Mesenchymal stem cell (in vitro differentiated cells and primary cell): ENCODE measurements around the gene LDLRAP1.

Source experiments
- DNase-seq: peaks from one replicate; pipeline ENCODE4 v3.0.0-alpha.2; 2013
- H2AFZ ChIP-seq: one replicate; pipeline ENCODE4 v1.6.1; 2013; ENCODE audit warnings: low read depth, mild to moderate bottlenecking, control low read depth, inconsistent platforms, low read length, moderate library complexity
- H2AK5ac ChIP-seq: 2 replicates; pipeline ENCODE4 v1.6.1; 2013; ENCODE audit warnings: low read length, moderate library complexity, mild to moderate bottlenecking, inconsistent platforms; ENCODE audit not compliant: severe bottlenecking
- H2BK120ac ChIP-seq: one replicate; pipeline ENCODE4 v1.6.1; 2013; ENCODE audit warnings: low read depth, mild to moderate bottlenecking, inconsistent platforms, low read length, moderate library complexity
- H2BK12ac ChIP-seq, 2 experiments: one replicate each; pipeline ENCODE4 v1.6.1; 2013; ENCODE audit warnings: inconsistent platforms in 2 of 2, low read length in 2 of 2, mild to moderate bottlenecking in 2 of 2, moderate library complexity in 2 of 2, control low read depth in 1 of 2
- H2BK15ac ChIP-seq: one replicate; pipeline ENCODE4 v1.6.1; 2013; ENCODE audit warnings: mild to moderate bottlenecking, low read depth, inconsistent platforms; ENCODE audit not compliant: poor library complexity, severe bottlenecking
- H2BK5ac ChIP-seq: 2 replicates; pipeline ENCODE4 v1.6.1; 2013; ENCODE audit warnings: low read depth, mild to moderate bottlenecking, low read length, control low read depth, inconsistent platforms; ENCODE audit not compliant: poor library complexity, severe bottlenecking
- H3K14ac ChIP-seq, 2 experiments: one replicate each; pipeline ENCODE4 v1.6.1; 2013; ENCODE audit warnings: inconsistent platforms in 2 of 2, low read length in 2 of 2, control low read depth in 1 of 2, mild to moderate bottlenecking in 1 of 2, moderate library complexity in 1 of 2
- H3K18ac ChIP-seq, 2 experiments: one replicate each; pipeline ENCODE4 v1.6.1; 2013; ENCODE audit warnings: inconsistent platforms in 2 of 2, low read length in 2 of 2, control low read depth in 1 of 2, low read depth in 1 of 2, mild to moderate bottlenecking in 1 of 2
- H3K23ac ChIP-seq, 2 experiments: one replicate each; pipeline ENCODE4 v1.6.1; 2013; ENCODE audit warnings: inconsistent platforms in 2 of 2, low read length in 2 of 2, mild to moderate bottlenecking in 2 of 2, moderate library complexity in 2 of 2, control low read depth in 1 of 2
- H3K27ac ChIP-seq: 2 replicates; pipeline ENCODE4 v1.5.1; 2013; ENCODE audit warnings: mild to moderate bottlenecking, moderate library complexity, low read length, control low read depth, inconsistent platforms; ENCODE audit not compliant: poor library complexity, severe bottlenecking
- H3K27me3 ChIP-seq, 2 experiments: 2 replicates each; pipeline versions ENCODE4 v1.6.1 to v1.7.0; 2013; ENCODE audit warnings: low read length in 2 of 2, mild to moderate bottlenecking in 2 of 2, moderate library complexity in 2 of 2, control low read depth in 1 of 2, inconsistent platforms in 1 of 2; ENCODE audit not compliant: control insufficient read depth in 1 of 2, insufficient read depth in 1 of 2
- H3K36me3 ChIP-seq, 2 experiments: 2 replicates each; pipeline versions ENCODE4 v1.6.1 to v1.7.0; 2013; ENCODE audit warnings: low read length in 2 of 2, control low read depth in 1 of 2, inconsistent platforms in 1 of 2, low read depth in 1 of 2, mild to moderate bottlenecking in 1 of 2; ENCODE audit not compliant: insufficient read depth in 2 of 2, control insufficient read depth in 1 of 2
- H3K4ac ChIP-seq, 2 experiments: one replicate each; pipeline ENCODE4 v1.6.1; 2013; ENCODE audit warnings: inconsistent platforms in 2 of 2, low read length in 2 of 2, mild to moderate bottlenecking in 2 of 2, moderate library complexity in 2 of 2, control low read depth in 1 of 2, low read depth in 1 of 2
- H3K4me1 ChIP-seq: 2 replicates; pipeline ENCODE4 v1.6.1; 2013; ENCODE audit warnings: low read depth, low read length, control low read depth; ENCODE audit not compliant: control insufficient read depth, insufficient read depth
- H3K4me2 ChIP-seq: 2 replicates; pipeline ENCODE4 v1.6.1; 2013; ENCODE audit warnings: low read length, mild to moderate bottlenecking, inconsistent platforms; ENCODE audit not compliant: poor library complexity, severe bottlenecking
- H3K4me3 ChIP-seq, 2 experiments: 2 replicates each; pipeline versions ENCODE4 v1.5.1 to v1.7.0; 2013; ENCODE audit warnings: low read length in 2 of 2, mild to moderate bottlenecking in 2 of 2, control low read depth in 1 of 2, low read depth in 1 of 2; ENCODE audit not compliant: insufficient read depth in 1 of 2
- H3K79me1 ChIP-seq: replicated peaks from 2 replicates; pipeline ENCODE4 v1.6.1; 2013; ENCODE audit warnings: mild to moderate bottlenecking, control low read depth, low read length, inconsistent platforms; ENCODE audit not compliant: poor library complexity, severe bottlenecking
- H3K9ac ChIP-seq: 2 replicates; pipeline ENCODE4 v1.7.0; 2013; ENCODE audit warnings: mild to moderate bottlenecking, low read length, moderate library complexity
- H3K9me3 ChIP-seq: 2 replicates; pipeline ENCODE4 v1.7.0; 2013; ENCODE audit warnings: mild to moderate bottlenecking, low read length; ENCODE audit not compliant: control insufficient read depth
- H4K8ac ChIP-seq: one replicate; pipeline ENCODE4 v1.6.1; 2013; ENCODE audit warnings: inconsistent platforms, mild to moderate bottlenecking, low read length, moderate library complexity
- H4K91ac ChIP-seq: one replicate; pipeline ENCODE4 v1.6.1; 2013; ENCODE audit warnings: mild to moderate bottlenecking, low read length, inconsistent platforms
- WGBS: methylation state at CpG from one replicate; pipeline ENCODE4 v1.1.7; 2013; ENCODE audit warnings: mixed read lengths; 5-methylcytosine and 5-hydroxymethylcytosine counted together

The LDLRAP1 gene

DNA sequence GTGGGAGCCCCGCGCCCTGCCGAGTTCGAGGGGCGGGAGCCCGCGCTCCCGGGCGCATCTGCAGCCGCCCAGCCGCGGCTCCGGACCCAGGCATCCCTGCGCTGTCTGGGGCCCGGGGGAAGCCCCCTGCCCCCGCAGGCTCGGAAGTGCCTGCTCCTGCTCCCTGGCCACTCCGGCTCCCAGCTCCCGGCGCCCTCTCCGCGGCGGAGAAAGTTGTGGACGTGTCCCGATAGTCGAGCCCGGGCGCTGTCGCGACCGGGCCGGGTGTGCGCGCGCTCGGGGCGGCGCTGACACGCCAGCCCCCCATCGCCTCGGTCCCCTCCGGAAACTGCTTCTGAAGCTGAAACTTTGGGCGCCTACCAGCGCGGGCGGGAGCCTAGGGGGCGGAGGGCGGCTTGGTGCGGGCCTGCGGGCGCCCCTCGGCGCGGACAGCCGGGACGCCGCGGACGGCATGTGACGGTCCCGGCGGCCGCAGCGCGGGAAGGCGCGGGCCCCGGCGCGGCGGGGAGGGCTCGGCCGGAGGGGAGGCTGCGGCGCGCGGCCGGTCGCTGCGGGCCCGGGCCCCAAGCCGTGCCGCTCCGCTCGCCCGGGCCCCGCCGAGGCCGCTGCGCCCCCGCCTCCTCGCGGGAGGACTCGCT lies 73.7 kb downstream of the LDLRAP1 start:
- under 1% methylated on average over 65 of the region's 94 CpGs for WGBS

DNA sequence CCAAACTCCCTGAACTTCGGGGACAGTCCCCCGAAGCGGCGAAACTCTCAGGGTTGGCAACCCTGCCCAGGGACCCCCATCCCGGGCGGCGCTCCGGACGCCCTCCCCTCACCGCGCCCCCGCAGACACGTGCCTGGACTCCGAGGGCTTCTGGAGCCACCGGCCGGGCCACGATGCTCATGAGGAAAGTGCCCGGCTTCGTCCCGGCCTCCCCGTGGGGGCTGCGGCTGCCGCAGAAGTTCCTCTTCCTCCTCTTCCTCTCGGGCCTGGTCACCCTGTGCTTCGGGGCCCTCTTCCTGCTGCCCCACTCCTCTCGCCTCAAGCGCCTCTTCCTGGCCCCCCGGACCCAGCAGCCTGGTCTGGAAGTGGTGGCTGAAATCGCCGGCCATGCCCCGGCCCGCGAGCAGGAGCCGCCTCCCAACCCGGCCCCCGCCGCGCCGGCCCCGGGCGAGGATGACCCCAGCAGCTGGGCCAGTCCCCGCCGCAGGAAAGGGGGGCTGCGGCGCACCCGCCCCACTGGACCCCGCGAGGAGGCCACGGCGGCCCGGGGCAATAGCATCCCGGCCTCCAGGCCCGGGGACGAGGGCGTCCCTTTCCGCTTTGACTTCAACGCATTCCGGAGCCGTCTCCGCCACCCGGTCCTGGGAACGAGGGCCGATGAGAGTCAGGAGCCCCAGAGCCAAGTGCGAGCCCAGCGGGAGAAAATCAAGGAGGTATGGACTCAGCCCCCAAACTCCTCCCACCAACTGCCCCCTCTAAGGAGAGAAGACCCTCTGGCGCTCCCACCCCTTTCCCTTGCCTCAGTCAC lies 74.4 kb downstream of the LDLRAP1 start:
- Histone ChIP-seq H3K4me3 (peak overlapping the region; percentile 58 to 81), H2BK5ac (no peak overlapping the region), H3K36me3 (peaks cover 0 to 4% of the 10 kb centered on the region in 2 experiments), H2BK120ac (no peak overlapping the region), H2AFZ (peak overlapping the region; percentile 32), H3K4ac (no peak overlapping the region), H3K4me2 (peak overlapping the region; percentile 97), H4K8ac (peak overlapping the region; percentile 38), H3K4me1 (peaks cover 24% of the 10 kb centered on the region), H2BK15ac (no peak overlapping the region), H3K27ac (no peak overlapping the region), H3K18ac (no peak overlapping the region), H3K27me3 (peaks cover 7 to 70% of the 10 kb centered on the region in 2 experiments), H3K9ac (peak overlapping the region; percentile 82), H3K14ac (no peak overlapping the region), H3K23ac (peak overlapping the region in 1 of 2 experiments; percentile 5), H3K79me1 (no peaks in the 10 kb centered on the region), H2AK5ac (no peak overlapping the region), H3K9me3 (no peaks in the 10 kb centered on the region), H4K91ac (no peak overlapping the region), H2BK12ac (peak overlapping the region in 1 of 2 experiments; percentile 6)
- no peak for DNase-seq
- 4% methylated on average over 63 of the region's 66 CpGs for WGBS

More for the DNA sequence above, 73.7 kb downstream of the LDLRAP1 start:
- no peak overlapping the region for H4K91ac ChIP-seq
- no peak for DNase-seq
- H3K4me1 ChIP-seq = peaks cover 24% of the 10 kb centered on the region
- no peak overlapping the region for H2BK120ac ChIP-seq
- no peak overlapping the region for H2BK5ac ChIP-seq
- no peak overlapping the region for H2BK12ac ChIP-seq
- no peak overlapping the region for H3K14ac ChIP-seq
- H3K36me3 ChIP-seq = peaks cover 0 to 4% of the 10 kb centered on the region in 2 experiments
- peaks cover 11 to 67% of the 10 kb centered on the region in 2 experiments for H3K27me3 ChIP-seq
- H3K4me2 ChIP-seq = peak overlapping the region; percentile 97
- H2BK15ac ChIP-seq = no peak overlapping the region
- H3K9me3 ChIP-seq = no peaks in the 10 kb centered on the region
- no peak overlapping the region for H3K4ac ChIP-seq
- H3K79me1 ChIP-seq = no peaks in the 10 kb centered on the region
- no peak overlapping the region for H3K23ac ChIP-seq
- H2AK5ac ChIP-seq = no peak overlapping the region
- H3K9ac ChIP-seq = peak overlapping the region; percentile 82
- H2AFZ ChIP-seq = no peak overlapping the region
- peak overlapping the region; percentile 58 to 81 for H3K4me3 ChIP-seq
- H4K8ac ChIP-seq = no peak overlapping the region
- H3K27ac ChIP-seq = no peak overlapping the region
- peak overlapping the region in 1 of 2 experiments; percentile 48 for H3K18ac ChIP-seq

DNA sequence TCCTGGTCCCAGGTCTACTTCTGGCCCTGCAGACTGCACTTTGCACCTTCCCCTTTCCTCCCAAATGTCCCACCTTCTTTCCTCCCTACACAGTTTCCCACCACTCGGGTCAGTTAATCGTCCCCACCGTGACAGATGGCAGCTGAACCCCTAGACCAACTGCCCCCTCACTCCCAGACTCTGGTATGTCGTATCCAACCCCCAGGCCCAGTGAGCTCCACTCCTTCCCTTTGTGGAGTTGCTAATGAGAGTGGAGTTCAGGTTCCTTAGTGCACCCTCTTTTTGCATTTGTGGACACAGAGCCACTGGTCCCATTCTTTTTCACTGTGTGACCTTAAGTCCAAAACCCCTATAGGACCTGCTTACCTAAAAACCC lies 75.0 kb downstream of the LDLRAP1 start:
- Histone ChIP-seq H2BK15ac (no peak overlapping the region), H3K4me3 (peak overlapping the region; percentile 58 to 81), H3K79me1 (no peaks in the 10 kb centered on the region), H3K27ac (no peak overlapping the region), H3K18ac (no peak overlapping the region), H3K23ac (no peak overlapping the region), H2BK5ac (no peak overlapping the region), H2AFZ (no peak overlapping the region), H3K14ac (no peak overlapping the region), H4K91ac (no peak overlapping the region), H3K4me2 (no peak overlapping the region), H3K4ac (no peak overlapping the region), H3K36me3 (peaks cover 0 to 4% of the 10 kb centered on the region in 2 experiments), H3K27me3 (peaks cover 7 to 69% of the 10 kb centered on the region in 2 experiments), H4K8ac (peak overlapping the region; percentile 29), H2AK5ac (no peak overlapping the region), H2BK120ac (no peak overlapping the region), H2BK12ac (peak overlapping the region in 1 of 2 experiments; percentile 6), H3K9me3 (no peaks in the 10 kb centered on the region), H3K4me1 (peaks cover 24% of the 10 kb centered on the region), H3K9ac (peak overlapping the region; percentile 82)
- 41% methylated on average over 4 of the region's 4 CpGs for WGBS
- DNase-seq = no peak
